DOHH2 (cell line): Measurements from ENCODE around the gene PRKCE.

ENCODE experiments used
- H3F3A ChIP-seq: fragments of 200-600 bp; sonication (generic), shearing (Covaris generic); 2 replicates; pipeline ENCODE4 v1.6.0; 2016; ENCODE audit warnings: antibody characterized with exemption, mild to moderate bottlenecking; ENCODE audit not compliant: control insufficient read depth, insufficient read depth
- H3K27ac ChIP-seq: fragments of 200-600 bp; sonication (generic); 2 replicates; pipeline ENCODE4 v1.5.1; 2014; ENCODE audit warnings: low read depth, mild to moderate bottlenecking, low read length, moderate library complexity
- H3K27me3 ChIP-seq: fragments of 200-600 bp; sonication (generic); 2 replicates; pipeline ENCODE4 v1.6.1; 2014; ENCODE audit warnings: mild to moderate bottlenecking, low read length, mixed read lengths; ENCODE audit not compliant: control insufficient read depth
- H3K36me3 ChIP-seq: fragments of 200-600 bp; sonication (generic); 2 replicates; pipeline ENCODE4 v1.6.1; 2014; ENCODE audit warnings: mild to moderate bottlenecking, low read length, moderate library complexity, mixed read lengths; ENCODE audit not compliant: control insufficient read depth
- H3K4me1 ChIP-seq: fragments of 200-600 bp; sonication (generic); 2 replicates; pipeline ENCODE4 v1.6.1; 2014; ENCODE audit warnings: mild to moderate bottlenecking, low read length, mixed read lengths; ENCODE audit not compliant: control insufficient read depth
- H3K4me2 ChIP-seq: fragments of 200-600 bp; sonication (generic); 2 replicates; pipeline ENCODE4 v1.6.0; 2014; ENCODE audit warnings: mild to moderate bottlenecking, low read length, moderate library complexity
- H3K4me3 ChIP-seq: fragments of 200-600 bp; sonication (generic); 2 replicates; pipeline ENCODE4 v1.5.1; 2014; ENCODE audit warnings: mild to moderate bottlenecking, low read length, mixed read lengths
- H3K79me2 ChIP-seq: fragments of 200-600 bp; sonication (generic); 2 replicates; pipeline ENCODE4 v1.6.1; 2014; ENCODE audit warnings: mild to moderate bottlenecking, low read length, mixed read lengths; ENCODE audit not compliant: control insufficient read depth
- H3K9me2 ChIP-seq: fragments of 200-600 bp; sonication (generic); replicated peaks from 2 replicates; pipeline ENCODE4 v1.6.1; 2014; ENCODE audit warnings: mild to moderate bottlenecking, low read length, mixed read lengths; ENCODE audit not compliant: control insufficient read depth
- H3K9me3 ChIP-seq: fragments of 200-600 bp; sonication (generic); 2 replicates; pipeline ENCODE4 v1.6.1; 2014; ENCODE audit warnings: antibody characterized with exemption, low read length, mixed read lengths; ENCODE audit not compliant: control insufficient read depth, insufficient read depth
- H4K20me1 ChIP-seq: fragments of 200-600 bp; sonication (generic); 2 replicates; pipeline ENCODE4 v1.6.0; 2014; ENCODE audit warnings: low read depth, mild to moderate bottlenecking, antibody characterized with exemption, low read length, moderate library complexity; ENCODE audit not compliant: control insufficient read depth, insufficient read depth
- CTCF ChIP-seq: fragments of 200-600 bp; sonication (generic); IDR thresholded peaks from one replicate; pipeline ENCODE4 v1.5.1; 2014; ENCODE audit warnings: antibody characterized with exemption, mild to moderate bottlenecking, low read depth, low read length; ENCODE audit not compliant: poor library complexity, severe bottlenecking
- EZH2phosphoT487 ChIP-seq: fragments of 200-600 bp; sonication (generic); IDR thresholded peaks from 2 replicates; pipeline ENCODE4 v1.6.1; 2017; ENCODE audit warnings: borderline replicate concordance, mild to moderate bottlenecking, antibody characterized with exemption, low read length, moderate library complexity, mixed read lengths

PRKCE gene

GRCh38 chr2:45705233-45705632, 53.8 kb downstream of the PRKCE start:
- Histone ChIP-seq H3K9me2 (no peaks in the 10 kb centered on the region), H3K4me1 (peaks cover 9% of the 10 kb centered on the region), H3K4me2 (no peak overlapping the region), H3K79me2 (no peaks in the 10 kb centered on the region), H3K27me3 (no peaks in the 10 kb centered on the region), H3K4me3 (no peak overlapping the region), H4K20me1 (no peaks in the 10 kb centered on the region), H3K9me3 (no peaks in the 10 kb centered on the region), H3F3A (no peaks in the 10 kb centered on the region), H3K36me3 (no peaks in the 10 kb centered on the region), H3K27ac (no peak overlapping the region)
- TF ChIP-seq CTCF (no peak), EZH2phosphoT487 (no peak)

GRCh38 chr2:45706033-45706432, 54.6 kb downstream of the PRKCE start:
- no peak overlapping the region for H3K27ac ChIP-seq
- no peaks in the 10 kb centered on the region for H3F3A ChIP-seq
- H3K4me1 ChIP-seq, result peaks cover under 1% of the 10 kb centered on the region
- H3K4me2 ChIP-seq, result no peak overlapping the region
- no peaks in the 10 kb centered on the region for H3K9me3 ChIP-seq
- H3K9me2 ChIP-seq, result no peaks in the 10 kb centered on the region
- no peaks in the 10 kb centered on the region for H3K36me3 ChIP-seq
- H3K79me2 ChIP-seq, result no peaks in the 10 kb centered on the region
- H3K4me3 ChIP-seq, result no peak overlapping the region
- H4K20me1 ChIP-seq, result no peaks in the 10 kb centered on the region
- no peaks in the 10 kb centered on the region for H3K27me3 ChIP-seq
- TF ChIP-seq EZH2phosphoT487, result no peak
- TF ChIP-seq CTCF, result no peak

GRCh38 chr2:45707006-45707405, 55.5 kb downstream of the PRKCE start:
- no peak overlapping the region for H3K4me2 ChIP-seq
- no peaks in the 10 kb centered on the region for H3K9me3 ChIP-seq
- no peaks in the 10 kb centered on the region for H3K79me2 ChIP-seq
- no peak overlapping the region for H3K4me3 ChIP-seq
- no peak overlapping the region for H3K27ac ChIP-seq
- H3K4me1 ChIP-seq, result no peaks in the 10 kb centered on the region
- H4K20me1 ChIP-seq, result no peaks in the 10 kb centered on the region
- H3K36me3 ChIP-seq, result no peaks in the 10 kb centered on the region
- TF ChIP-seq EZH2phosphoT487 (no peak), CTCF (no peak)
- no peaks in the 10 kb centered on the region for H3F3A ChIP-seq
- H3K9me2 ChIP-seq, result no peaks in the 10 kb centered on the region
- H3K27me3 ChIP-seq, result no peaks in the 10 kb centered on the region

- Histone ChIP-seq H3K9me3 (no peaks in the 10 kb centered on the region), H3K27me3 (no peaks in the 10 kb centered on the region), H3K4me1 (no peaks in the 10 kb centered on the region), H4K20me1 (no peaks in the 10 kb centered on the region), H3F3A (no peaks in the 10 kb centered on the region), H3K4me3 (no peak overlapping the region), H3K9me2 (no peaks in the 10 kb centered on the region), H3K79me2 (no peaks in the 10 kb centered on the region), H3K36me3 (no peaks in the 10 kb centered on the region), H3K27ac (no peak overlapping the region), H3K4me2 (no peak overlapping the region)
- TF ChIP-seq CTCF (no peak), EZH2phosphoT487 (no peak)
These were observed 56.2 kb downstream of the PRKCE start for GRCh38 chr2:45707661-45708060.
